ENCODE measurements around the gene PHC1.
"Not testable (repeated sequence)": the region's sequence is repeated elsewhere in the genome, so short reads cannot be mapped to it uniquely, and the experiment has no call there.

PHC1 gene

GRCh38 chr12:8907513-8907912, 6.8 kb upstream of the PHC1 start:
- intact Hi-C loops (cut with DNase I): no loop called here

GRCh38 chr12:8909752-8910151, 4.6 kb upstream of the PHC1 start:
- intact Hi-C loops (cut with DNase I): loop anchor here (10.0 kb wide), 1 partner anchor 535 kb away; no protein-coding TSS in a partner anchor
- no peak for DNase-seq

More at GRCh38 chr12:8907513-8907912, 6.8 kb upstream of the PHC1 start:
- DNase-seq: no peak

- intact Hi-C loops (cut with DNase I): loop anchor here (10.0 kb wide), 1 partner anchor 533 kb away; no protein-coding TSS in a partner anchor
- DNase-seq: no peak
These were observed 2.6 kb upstream of the PHC1 start for GRCh38 chr12:8911606-8912268.

GRCh38 chr12:8912914-8913313, 1.4 kb upstream of the PHC1 start:
- intact Hi-C loops (cut with DNase I): loop anchor here (10.0 kb wide), 1 partner anchor 532 kb away; no protein-coding TSS in a partner anchor
- no peak for DNase-seq

GRCh38 chr12:8913702-8914032, 642 bp upstream of the PHC1 start:
- intact Hi-C loops (cut with DNase I): loop anchor here (2.0 to 10.0 kb wide), 2 partner anchors 35 to 531 kb away; partner anchors contain the start of gene M6PR
- DNase-seq: no peak

- peak in 9 of 10 donors; percentile 19 to 91 (median 38) for DNase-seq
- intact Hi-C loops (cut with DNase I): loop anchor here (2.0 to 10.0 kb wide), 2 partner anchors 34 to 530 kb away; partner anchors contain the start of gene M6PR
These were observed 612 bp downstream of the PHC1 start for GRCh38 chr12:8914716-8915526.

- DNase-seq: no peak
- intact Hi-C loops (cut with DNase I): loop anchor here (10.0 kb wide), 1 partner anchor 529 kb away; no protein-coding TSS in a partner anchor
These were observed 1.8 kb downstream of the PHC1 start for GRCh38 chr12:8916154-8916553.

- intact Hi-C loops (cut with DNase I): loop anchor here (10.0 kb wide), 1 partner anchor 528 kb away; no protein-coding TSS in a partner anchor
- no peak for DNase-seq
These were observed 2.7 kb downstream of the PHC1 start for GRCh38 chr12:8917031-8917430.

GRCh38 chr12:8917751-8918150, 3.4 kb downstream of the PHC1 start:
- intact Hi-C loops (cut with DNase I): loop anchor here (10.0 kb wide), 1 partner anchor 527 kb away; no protein-coding TSS in a partner anchor
- no peak for DNase-seq

GRCh38 chr12:8919643-8920042, 5.3 kb downstream of the PHC1 start:
- intact Hi-C loops (cut with DNase I): loop anchor here (10.0 kb wide), 1 partner anchor 525 kb away; no protein-coding TSS in a partner anchor
- not testable (repeated sequence) for DNase-seq

- no peak for DNase-seq
- intact Hi-C loops (cut with DNase I): no loop called here
These were observed 8.2 kb downstream of the PHC1 start for GRCh38 chr12:8922544-8922943.

- intact Hi-C loops (cut with DNase I); DNase-seq: not testable (repeated sequence)
These were observed 16.5 kb downstream of the PHC1 start for GRCh38 chr12:8930655-8931323.

- DNase-seq: peak in 3 of 10 donors; percentile 26 to 86 (median 70)
- intact Hi-C loops (cut with DNase I): not testable (repeated sequence)
These were observed 18.2 kb downstream of the PHC1 start for GRCh38 chr12:8932464-8932863.

- intact Hi-C loops (cut with DNase I): not testable (repeated sequence)
These were observed 19.8 kb downstream of the PHC1 start for GRCh38 chr12:8934080-8934479.

GRCh38 chr12:8936735-8937134, 22.4 kb downstream of the PHC1 start:
- intact Hi-C loops (cut with DNase I): no loop called here

More at GRCh38 chr12:8934080-8934479, 19.8 kb downstream of the PHC1 start:
- not testable (repeated sequence) for DNase-seq

GRCh38 chr12:8937842-8938442, 23.6 kb downstream of the PHC1 start:
- DNase-seq; intact Hi-C loops (cut with DNase I): not testable (repeated sequence)

More at GRCh38 chr12:8936735-8937134, 22.4 kb downstream of the PHC1 start:
- no peak for DNase-seq

GRCh38 chr12:8941691-8942478, 27.6 kb downstream of the PHC1 start:
- intact Hi-C loops (cut with DNase I): no loop called here
- DNase-seq: no peak

GRCh38 chr12:8943565-8944186, 29.4 kb downstream of the PHC1 start:
- DNase-seq: no peak

GRCh38 chr12:8946733-8947132, 32.4 kb downstream of the PHC1 start:
- no peak for DNase-seq
- intact Hi-C loops (cut with DNase I): no loop called here

More at GRCh38 chr12:8943565-8944186, 29.4 kb downstream of the PHC1 start:
- intact Hi-C loops (cut with DNase I): no loop called here
